Keratinocyte (primary cell): ENCODE data around the gene CEBPG. TPM values are rescaled to one million over a fixed set of nuclear protein-coding genes. Genes with fewer than 3 reads are reported as not detected.
A peak's percentile ranks its signal among the peaks of the same experiment; 100 is the strongest.

Experiments used
- DNase-seq: peaks from one replicate; pipeline ENCODE4 v3.0.0-alpha.2; 2011; ENCODE audit warnings: low read depth, missing footprints, low spot score
- FAIRE-seq: peaks from 2 replicates; lab custom pipeline; 2011; peaks lifted over from hg19 to GRCh38; lab: Jason Lieb, UNC
- H2AFZ ChIP-seq: 2 replicates; pipeline ENCODE4 v1.6.0; 2012; ENCODE audit warnings: low read length, control low read depth, inconsistent platforms; ENCODE audit not compliant: control insufficient read depth
- H3K27ac ChIP-seq: 2 replicates; pipeline ENCODE4 v1.5.1; 2011; ENCODE audit warnings: low read length; ENCODE audit not compliant: control insufficient read depth, insufficient read depth
- H3K27me3 ChIP-seq: 3 replicates; pipeline ENCODE4 v1.6.0; 2011; ENCODE audit warnings: low read length; ENCODE audit not compliant: control insufficient read depth, insufficient read depth; ENCODE audit errors: extremely low read depth
- H3K36me3 ChIP-seq, 2 experiments: 2 replicates in 1 of 2; 3 replicates in 1 of 2; pipeline ENCODE4 v1.5.1; 2011; ENCODE audit warnings: low read length in 2 of 2, mild to moderate bottlenecking in 1 of 2; ENCODE audit not compliant: control insufficient read depth in 2 of 2, insufficient read depth in 2 of 2; ENCODE audit errors: extremely low read depth in 1 of 2
- H3K4me1 ChIP-seq: 3 replicates; pipeline ENCODE4 v1.5.1; 2011; ENCODE audit warnings: low read length; ENCODE audit not compliant: control insufficient read depth, insufficient read depth; ENCODE audit errors: extremely low read depth
- H3K4me2 ChIP-seq: 3 replicates; pipeline ENCODE4 v1.6.0; 2011; ENCODE audit warnings: low read depth, low read length; ENCODE audit not compliant: control insufficient read depth, insufficient read depth; ENCODE audit errors: extremely low read depth
- H3K4me3 ChIP-seq, 3 experiments: fragments of 200-600 bp in 1 of 3; sonication (generic) in 1 of 3; 2 replicates in 2 of 3; 3 replicates in 1 of 3; pipeline ENCODE4 v1.5.1; 2011 to 2016; ENCODE audit warnings: low read length in 3 of 3, mild to moderate bottlenecking in 3 of 3, control low read depth in 2 of 3, inconsistent platforms in 1 of 3, low read depth in 1 of 3, mixed read lengths in 1 of 3, mixed run types in 1 of 3, moderate library complexity in 1 of 3; ENCODE audit not compliant: control insufficient read depth in 2 of 3, insufficient read depth in 2 of 3; ENCODE audit errors: extremely low read depth in 1 of 3
- H3K79me2 ChIP-seq: 2 replicates; pipeline ENCODE4 v1.6.0; 2012; ENCODE audit warnings: low read length; ENCODE audit not compliant: control insufficient read depth, insufficient read depth
- H3K9ac ChIP-seq: 3 replicates; pipeline ENCODE4 v1.6.0; 2011; ENCODE audit warnings: low read length; ENCODE audit not compliant: control insufficient read depth, insufficient read depth; ENCODE audit errors: extremely low read depth
- H3K9me1 ChIP-seq: 3 replicates; pipeline ENCODE4 v1.6.0; 2011; ENCODE audit warnings: low read length; ENCODE audit not compliant: control insufficient read depth, insufficient read depth; ENCODE audit errors: extremely low read depth
- H3K9me3 ChIP-seq: 2 replicates; pipeline ENCODE4 v1.5.1; 2012; ENCODE audit warnings: low read depth, low read length; ENCODE audit not compliant: control insufficient read depth
- H4K20me1 ChIP-seq: 3 replicates; pipeline ENCODE4 v1.6.0; 2011; ENCODE audit warnings: low read length; ENCODE audit not compliant: control insufficient read depth, insufficient read depth; ENCODE audit errors: extremely low read depth
- CTCF ChIP-seq, 3 experiments: IDR thresholded peaks in 1 of 3; conservative IDR thresholded peaks in 1 of 3; optimal IDR thresholded peaks in 1 of 3; 2 replicates in 2 of 3; 3 replicates in 1 of 3; pipeline versions ENCODE3 to v1.5.1; 2011; ENCODE audit warnings: low read length in 3 of 3, mild to moderate bottlenecking in 3 of 3, moderate library complexity in 2 of 3, control low read depth in 1 of 3, inconsistent platforms in 1 of 3; ENCODE audit not compliant: insufficient read depth in 2 of 3; ENCODE audit errors: extremely low read depth in 1 of 3
- EZH2 ChIP-seq: IDR thresholded peaks from one replicate; pipeline ENCODE4 v1.6.1; 2012; ENCODE audit warnings: inconsistent platforms, mild to moderate bottlenecking, low read length, moderate library complexity
- dilution Hi-C: fragments of 300-500 bp; cut with MboI; formaldehyde crosslinking; loops from one replicate; pipeline ENCODE4 v1.7.0; 2020; ENCODE audit warnings: low sequenced_read_pairs; ENCODE audit not compliant: extremely low pct_ligation_motif_present
- polyA plus RNA-seq, 5 experiments: library from polyadenylated mRNA; depleted of rRNA in 3 of 5; stranded (reverse) in 3 of 5; stranded (forward) in 1 of 5; unstranded in 1 of 5; fragments of >200 nt; gene quantifications; 1 replicate in 1 of 5; 2 replicates in 3 of 5; 3 replicates in 1 of 5; pipeline versions ENCODE4 v1.2.1 to v1.2.3, GENCODE V29; 2011 to 2012; ENCODE audit warnings: missing spikeins in 2 of 5, low read depth in 1 of 5, low replicate concordance in 1 of 5

The CEBPG gene
- polyA plus RNA-seq, 1 donor (not counting 4 experiments of a cell fraction or from before 2014, with no cell fraction given) = 31.9 TPM

GRCh38 chr19:33339016-33339984, 34.2 kb upstream of the CEBPG start:
- H3K36me3 ChIP-seq = no peaks in the 10 kb centered on the region
- no peak overlapping the region for H3K27ac ChIP-seq
- H3K4me3 ChIP-seq = no peak overlapping the region
- TF ChIP-seq CTCF (optimal IDR thresholded peaks at IDR 0.05 in 1 of 3, IDR thresholded peaks at IDR 0.05 in 1 of 3, conservative IDR thresholded peaks at IDR 0.05 in 1 of 3; ENCODE audit: extremely low read depth in 1 of 3, insufficient read depth in 2 of 3, low read length in 3 of 3) (no peak), EZH2 (no peak)
- H3K9me1 ChIP-seq = no peaks in the 10 kb centered on the region
- H3K27me3 ChIP-seq = no peaks in the 10 kb centered on the region
- dilution Hi-C loops = no loop called here
- H3K79me2 ChIP-seq = no peaks in the 10 kb centered on the region
- DNase-seq (peak; percentile 66), FAIRE-seq (peak; percentile 71)
- no peak overlapping the region for H3K4me2 ChIP-seq
- no peak overlapping the region for H2AFZ ChIP-seq
- no peak overlapping the region for H3K9ac ChIP-seq
- peaks cover 6% of the 10 kb centered on the region for H3K4me1 ChIP-seq
- H4K20me1 ChIP-seq = no peaks in the 10 kb centered on the region
- H3K9me3 ChIP-seq = no peaks in the 10 kb centered on the region

GRCh38 chr19:33340991-33341390, 32.5 kb upstream of the CEBPG start:
- Histone ChIP-seq H3K27me3 (peaks cover 4% of the 10 kb centered on the region), H2AFZ (no peak overlapping the region), H3K79me2 (no peaks in the 10 kb centered on the region), H3K9ac (no peak overlapping the region), H4K20me1 (no peaks in the 10 kb centered on the region), H3K9me3 (no peaks in the 10 kb centered on the region), H3K27ac (no peak overlapping the region), H3K4me3 (no peak overlapping the region), H3K36me3 (no peaks in the 10 kb centered on the region), H3K9me1 (no peaks in the 10 kb centered on the region), H3K4me2 (no peak overlapping the region), H3K4me1 (peaks cover 6% of the 10 kb centered on the region)
- dilution Hi-C loops = no loop called here
- FAIRE-seq = no peak
- DNase-seq = no peak
- TF ChIP-seq EZH2 (no peak), CTCF (optimal IDR thresholded peaks at IDR 0.05 in 1 of 3, IDR thresholded peaks at IDR 0.05 in 1 of 3, conservative IDR thresholded peaks at IDR 0.05 in 1 of 3; ENCODE audit: extremely low read depth in 1 of 3, insufficient read depth in 2 of 3, low read length in 3 of 3) (no peak)
